NT2/D1 (cell line): ENCODE measurements around the gene INPP4B.

ENCODE experiments used
- SUZ12 ChIP-seq: IDR thresholded peaks from 2 replicates; pipeline ENCODE4 v1.6.1; 2011; ENCODE audit not compliant: insufficient read length, insufficient read depth; ENCODE audit errors: extremely low read depth
- YY1 ChIP-seq: IDR thresholded peaks from 2 replicates; pipeline ENCODE4 v1.6.1; 2011; ENCODE audit not compliant: insufficient read length, insufficient read depth
- ZNF274 ChIP-seq: IDR thresholded peaks from 2 replicates; pipeline ENCODE4 v1.6.1; 2011; ENCODE audit warnings: mild to moderate bottlenecking, low read depth, low read length

GRCh38 chr4:142414366-142414990, 431.6 kb downstream of the INPP4B start:
- TF ChIP-seq ZNF274, result no peak
- TF ChIP-seq YY1, result no peak
- no peak for TF ChIP-seq SUZ12
